ENCODE data around the gene HLA-DRB5. TPM values are rescaled to one million over a fixed set of nuclear protein-coding genes. Genes with fewer than 3 reads are reported as not detected.

The HLA-DRB5 gene
- polyA plus RNA-seq, 3 donors = 168 to 1,407 (median 394) TPM

DNA sequence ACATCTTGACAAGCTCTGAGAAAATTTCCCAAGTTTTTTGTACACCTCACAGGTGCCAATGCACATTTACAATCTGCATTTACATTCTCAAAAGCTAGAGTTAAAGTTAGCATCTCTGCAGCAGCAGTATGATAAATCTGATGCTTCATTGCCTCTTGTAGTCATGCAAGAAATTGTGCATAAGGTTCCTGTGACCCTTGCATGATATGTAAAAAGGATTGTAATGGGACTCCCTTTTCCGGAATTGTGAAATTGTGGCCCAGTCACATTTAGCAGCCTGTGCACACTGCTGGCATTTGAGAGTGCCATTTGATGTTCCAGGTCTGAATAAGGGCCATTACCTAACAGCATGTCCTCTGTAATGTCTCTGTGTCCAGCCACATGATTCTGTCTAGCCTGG is 35.4 kb upstream of the HLA-DRB5 start:
- Mint-ChIP-seq H3K9me3 (peaks cover 0 to 5% (median 0%) of the 10 kb centered on the region in 7 donors), H3K36me3 (no peaks in the 10 kb centered on the region), H3K27ac (no peak overlapping the region), H3K4me3 (no peak overlapping the region), H3K4me1 (peaks cover 3% of the 10 kb centered on the region), H3K27me3 (ENCODE audit: low read depth in 3 of 3) (no peaks in the 10 kb centered on the region)
- H3K9ac ChIP-seq (ENCODE audit: insufficient read depth, low read length, poor library complexity, severe bottlenecking) = no peak overlapping the region
- H3K79me2 ChIP-seq (ENCODE audit: insufficient read depth, low read length) = no peaks in the 10 kb centered on the region
- H3K4me2 ChIP-seq (replicated peaks; ENCODE audit: extremely low read depth, low read length, poor library complexity, severe bottlenecking) = no peak overlapping the region
- H3K9me3 ChIP-seq (replicated peaks in 1 of 2; ENCODE audit: control insufficient read depth in 1 of 2, insufficient read depth in 1 of 2, low read length in 2 of 2) = no peaks in the 10 kb centered on the region
- H3K4me1 ChIP-seq (ENCODE audit: control insufficient read depth in 1 of 2, insufficient read depth in 2 of 2, low read length in 2 of 2) = no peaks in the 10 kb centered on the region
- H2AFZ ChIP-seq (ENCODE audit: insufficient read depth, low read depth, low read length, poor library complexity, severe bottlenecking) = no peak overlapping the region
- DNase-seq = no peak
- WGBS (ENCODE audit: insufficient coverage) = no CpG with 5 or more reads among the region's 1 CpG
- no peak overlapping the region for H3K4me3 ChIP-seq (replicated peaks in 1 of 3; ENCODE audit: low read depth in 2 of 3, low read length in 3 of 3)
- no peaks in the 10 kb centered on the region for H3K27me3 ChIP-seq (ENCODE audit: control insufficient read depth in 2 of 2, insufficient read depth in 2 of 2, low read length in 2 of 2)
- no peaks in the 10 kb centered on the region for H3K36me3 ChIP-seq (replicated peaks in 1 of 2; ENCODE audit: control insufficient read depth in 1 of 2, insufficient read depth in 2 of 2, low read length in 2 of 2)
- no peak overlapping the region for H3K27ac ChIP-seq (ENCODE audit: low read depth in 1 of 2, low read length in 2 of 2)
- TF ChIP-seq, protein P1, sequence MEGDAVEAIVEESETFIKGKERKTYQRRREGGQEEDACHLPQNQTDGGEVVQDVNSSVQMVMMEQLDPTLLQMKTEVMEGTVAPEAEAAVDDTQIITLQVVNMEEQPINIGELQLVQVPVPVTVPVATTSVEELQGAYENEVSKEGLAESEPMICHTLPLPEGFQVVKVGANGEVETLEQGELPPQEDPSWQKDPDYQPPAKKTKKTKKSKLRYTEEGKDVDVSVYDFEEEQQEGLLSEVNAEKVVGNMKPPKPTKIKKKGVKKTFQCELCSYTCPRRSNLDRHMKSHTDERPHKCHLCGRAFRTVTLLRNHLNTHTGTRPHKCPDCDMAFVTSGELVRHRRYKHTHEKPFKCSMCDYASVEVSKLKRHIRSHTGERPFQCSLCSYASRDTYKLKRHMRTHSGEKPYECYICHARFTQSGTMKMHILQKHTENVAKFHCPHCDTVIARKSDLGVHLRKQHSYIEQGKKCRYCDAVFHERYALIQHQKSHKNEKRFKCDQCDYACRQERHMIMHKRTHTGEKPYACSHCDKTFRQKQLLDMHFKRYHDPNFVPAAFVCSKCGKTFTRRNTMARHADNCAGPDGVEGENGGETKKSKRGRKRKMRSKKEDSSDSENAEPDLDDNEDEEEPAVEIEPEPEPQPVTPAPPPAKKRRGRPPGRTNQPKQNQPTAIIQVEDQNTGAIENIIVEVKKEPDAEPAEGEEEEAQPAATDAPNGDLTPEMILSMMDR (IDR thresholded peaks at IDR 0.05) = no peak
- intact Hi-C loops (cut with micrococcal nuclease) = no loop called here
- no peaks in the 10 kb centered on the region for H4K20me1 ChIP-seq (ENCODE audit: insufficient read depth, low read length)

DNA sequence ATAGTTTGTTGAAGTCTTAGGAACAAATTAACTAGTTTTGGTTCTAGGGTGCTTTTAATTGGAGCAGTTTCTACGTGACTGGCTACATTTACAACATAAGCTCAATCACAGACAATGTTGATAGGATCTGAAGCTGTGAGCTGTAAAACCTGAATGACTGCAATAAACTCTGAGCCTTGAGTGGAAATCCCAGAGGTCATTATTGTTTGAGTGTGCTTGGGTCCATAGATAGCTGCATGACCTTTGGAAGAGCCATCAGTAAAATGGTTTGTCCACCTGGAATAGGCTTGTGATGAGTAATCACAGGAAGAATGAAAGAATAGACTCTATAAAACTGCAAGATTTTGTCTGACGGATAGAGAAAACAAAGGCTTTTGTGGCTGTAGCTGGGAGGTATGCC is 32.9 kb upstream of the HLA-DRB5 start:
- Mint-ChIP-seq H3K27me3 (ENCODE audit: low read depth in 3 of 3) (peaks cover 0 to 2% (median 0%) of the 10 kb centered on the region in 3 donors), H3K27ac (no peak overlapping the region), H3K9me3 (peaks cover 0 to 5% (median 0%) of the 10 kb centered on the region in 7 donors), H3K4me1 (peaks cover 8% of the 10 kb centered on the region), H3K36me3 (peaks cover 2 to 10% of the 10 kb centered on the region in 2 donors), H3K4me3 (no peak overlapping the region)
- H3K27ac ChIP-seq (ENCODE audit: low read depth in 1 of 2, low read length in 2 of 2) = no peak overlapping the region
- no CpG with 5 or more reads among the region's 2 CpGs for WGBS (ENCODE audit: insufficient coverage)
- H3K9me3 ChIP-seq (replicated peaks in 1 of 2; ENCODE audit: control insufficient read depth in 1 of 2, insufficient read depth in 1 of 2, low read length in 2 of 2) = no peaks in the 10 kb centered on the region
- no peaks in the 10 kb centered on the region for H3K36me3 ChIP-seq (replicated peaks in 1 of 2; ENCODE audit: control insufficient read depth in 1 of 2, insufficient read depth in 2 of 2, low read length in 2 of 2)
- no peak for DNase-seq
- H3K4me2 ChIP-seq (replicated peaks; ENCODE audit: extremely low read depth, low read length, poor library complexity, severe bottlenecking) = no peak overlapping the region
- H3K27me3 ChIP-seq (ENCODE audit: control insufficient read depth in 2 of 2, insufficient read depth in 2 of 2, low read length in 2 of 2) = no peaks in the 10 kb centered on the region
- no peak overlapping the region for H2AFZ ChIP-seq (ENCODE audit: insufficient read depth, low read depth, low read length, poor library complexity, severe bottlenecking)
- intact Hi-C loops (cut with micrococcal nuclease) = no loop called here
- no peak overlapping the region for H3K4me3 ChIP-seq (replicated peaks in 1 of 3; ENCODE audit: low read depth in 2 of 3, low read length in 3 of 3)
- H3K9ac ChIP-seq (ENCODE audit: insufficient read depth, low read length, poor library complexity, severe bottlenecking) = no peak overlapping the region
- TF ChIP-seq, protein P1 (IDR thresholded peaks at IDR 0.05) = no peak
- H4K20me1 ChIP-seq (ENCODE audit: insufficient read depth, low read length) = no peaks in the 10 kb centered on the region
- H3K79me2 ChIP-seq (ENCODE audit: insufficient read depth, low read length) = peaks cover 4% of the 10 kb centered on the region
- H3K4me1 ChIP-seq (ENCODE audit: control insufficient read depth in 1 of 2, insufficient read depth in 2 of 2, low read length in 2 of 2) = no peaks in the 10 kb centered on the region
